AG04450 (cell line): ENCODE results near the gene DOCK6. TPM values are rescaled to one million over a fixed set of nuclear protein-coding genes. Genes with fewer than 3 reads are reported as not detected.

Experiments
- CTCF ChIA-PET: fragments of 300-600, 350-600 bp; formaldehyde crosslinking; extraction: SDS; loops from one replicate; lab custom pipeline; 2022; ENCODE audit warnings: antibody characterized with exemption, inconsistent platforms; lab: Charles Lee
- POLR2A ChIA-PET: fragments of 350-600 bp; formaldehyde crosslinking; extraction: SDS; loops from one replicate; lab custom pipeline; 2021; ENCODE audit warnings: antibody characterized with exemption, inconsistent platforms; lab: Yijun Ruan, JAX
- DNase-seq: peaks from one replicate; pipeline ENCODE4 v3.0.0-alpha.2; 2011; ENCODE audit warnings: low read depth, low spot score
- H3K27ac ChIP-seq: one replicate; pipeline ENCODE4 v1.5.1; 2012; ENCODE audit warnings: low read depth, low read length, control low read depth
- H3K27me3 ChIP-seq: one replicate; pipeline ENCODE4 v1.6.0; 2012; ENCODE audit warnings: low read length; ENCODE audit not compliant: control insufficient read depth, insufficient read depth
- H3K4me3 ChIP-seq: 2 replicates; pipeline ENCODE4 v1.5.1; 2011; ENCODE audit warnings: mild to moderate bottlenecking, low read depth, low read length, control low read depth
- H3K9me3 ChIP-seq: 2 replicates; pipeline ENCODE4 v1.5.1; 2012; ENCODE audit warnings: low read length; ENCODE audit not compliant: control insufficient read depth, insufficient read depth
- CTCF ChIP-seq: IDR thresholded peaks from 2 replicates; pipeline ENCODE4 v1.5.1; 2011; ENCODE audit warnings: low read depth, low read length, control low read depth, inconsistent platforms
- polyA plus RNA-seq: library from polyadenylated mRNA; depleted of rRNA; stranded (reverse); fragments of >200 nt; gene quantifications from 2 replicates; pipeline ENCODE4 v1.2.3, GENCODE V29; 2011

Gene DOCK6
- polyA plus RNA-seq, 1 experiment = 8.9 TPM

- POLR2A ChIA-PET = no interaction called here
- Histone ChIP-seq H3K27ac (no peak overlapping the region), H3K9me3 (no peaks in the 10 kb centered on the region; the same call in 1 of the 2 replicates), H3K27me3 (peaks cover 4% of the 10 kb centered on the region), H3K4me3 (no peak overlapping the region)
- no peak for DNase-seq
- TF ChIP-seq CTCF = no peak
- CTCF ChIA-PET = interaction anchor here (1.1 kb wide), 1 partner anchor 37 kb away, joined by 6 read pairs; no protein-coding TSS in a partner anchor
Measured at GRCh38 chr19:11279505-11280236, 17.3 kb upstream of the DOCK6 start.

- ChIA-PET POLR2A (no interaction called here), CTCF (interaction anchor here (0.9 kb wide), 1 partner anchor 204 kb away, joined by 3 read pairs; no protein-coding TSS in a partner anchor)
- Histone ChIP-seq H3K4me3 (no peak overlapping the region), H3K9me3 (no peaks in the 10 kb centered on the region; the same call in 1 of the 2 replicates), H3K27me3 (peaks cover 4% of the 10 kb centered on the region), H3K27ac (no peak overlapping the region)
- DNase-seq = no peak
- TF ChIP-seq CTCF = no peak
Measured at GRCh38 chr19:11278670-11279069, 16.3 kb upstream of the DOCK6 start.

GRCh38 chr19:11274533-11275086 lies 12.3 kb upstream of the DOCK6 start:
- ChIA-PET CTCF (interaction anchor here (1.0 to 1.4 kb wide), 4 partner anchors 14 to 171 kb away, joined by 3 to 8 read pairs (median 4); partner anchors contain the start of gene PRKCSH), POLR2A (interaction anchor here (0.6 kb wide), 1 partner anchor 280 kb away, joined by 7 read pairs; no protein-coding TSS in a partner anchor)
- no peak overlapping the region for H3K27ac ChIP-seq
- DNase-seq = no peak
- H3K9me3 ChIP-seq = no peaks in the 10 kb centered on the region; the same call in 1 of the 2 replicates
- peaks cover 2% of the 10 kb centered on the region for H3K27me3 ChIP-seq
- TF ChIP-seq CTCF = no peak
- no peak overlapping the region for H3K4me3 ChIP-seq

- no peaks in the 10 kb centered on the region; the same call in 1 of the 2 replicates for H3K9me3 ChIP-seq
- H3K4me3 ChIP-seq = no peak overlapping the region
- TF ChIP-seq CTCF = no peak
- CTCF ChIA-PET = interaction anchor here (1.0 to 1.2 kb wide), 2 partner anchors 161 to 172 kb away, joined by 3 to 4 read pairs; partner anchors contain the start of gene PRKCSH
- no peak for DNase-seq
- no peak overlapping the region for H3K27ac ChIP-seq
- POLR2A ChIA-PET = interaction anchor here (0.6 kb wide), 1 partner anchor 281 kb away, joined by 7 read pairs; no protein-coding TSS in a partner anchor
- H3K27me3 ChIP-seq = no peaks in the 10 kb centered on the region
Measured at GRCh38 chr19:11273989-11274388, 11.7 kb upstream of the DOCK6 start.
